ENCODE measurements around the gene SERINC2. TPM values are rescaled to one million over a fixed set of nuclear protein-coding genes. Genes with fewer than 3 reads are reported as not detected.
A peak's percentile ranks its signal among the peaks of the same experiment; 100 is the strongest.

SERINC2 gene
- total RNA-seq, 1 experiment from 2014 or later = 14.1 TPM

- TF ChIP-seq CTCF (conservative IDR thresholded peaks at IDR 0.05) = no peak
- no peaks in the 10 kb centered on the region for H3K79me1 ChIP-seq (ENCODE audit: insufficient read depth, low read depth, low read length, poor library complexity, severe bottlenecking)
- H3K4me1 ChIP-seq (ENCODE audit: insufficient read depth, low read length) = peaks cover 16% of the 10 kb centered on the region
- peaks cover 48 to 54% of the 10 kb centered on the region in 2 experiments for H3K4me1 Mint-ChIP-seq
- H3K23ac ChIP-seq (ENCODE audit: insufficient read length, low read depth, low read length) = no peak overlapping the region
- H2AFZ ChIP-seq (ENCODE audit: low read length) = no peak overlapping the region
- no CpG with 5 or more reads among the region's 4 CpGs for WGBS (ENCODE audit: extremely low coverage, insufficient read length, low lambda C conversion rate)
- no peak overlapping the region for H2BK15ac ChIP-seq (ENCODE audit: low read depth, low read length)
- H2AK5ac ChIP-seq (ENCODE audit: insufficient read length, low read length) = no peak overlapping the region
- H2BK20ac ChIP-seq (ENCODE audit: low read depth, low read length, poor library complexity, severe bottlenecking) = no peak overlapping the region
- no peak overlapping the region for H2BK120ac ChIP-seq (ENCODE audit: low read depth, low read length, poor library complexity, severe bottlenecking)
- no peak overlapping the region for H3K9ac ChIP-seq (ENCODE audit: extremely low read depth, insufficient read length, low read length)
- H3K9me3 Mint-ChIP-seq = no peaks in the 10 kb centered on the region; a peak in 1 of 5 replicates
- no peak overlapping the region for H3K4ac ChIP-seq (ENCODE audit: low read depth, low read length)
- H4K91ac ChIP-seq (ENCODE audit: insufficient read length, low read depth, low read length) = no peak overlapping the region
- H3K27ac ChIP-seq (ENCODE audit: insufficient read length, low read depth, low read length) = no peak overlapping the region
- no peak overlapping the region for H3K18ac ChIP-seq (ENCODE audit: insufficient read length, low read depth, low read length)
- peaks cover 7% of the 10 kb centered on the region for H3K27me3 Mint-ChIP-seq (ENCODE audit: low read depth)
- no peak overlapping the region for H3K56ac ChIP-seq (ENCODE audit: insufficient read length, low read depth, low read length)
- no peak overlapping the region for H3K14ac ChIP-seq (ENCODE audit: insufficient read depth, low read length)
- peaks cover 8 to 20% (median 8%) of the 10 kb centered on the region in 3 experiments; a peak in 5 of 7 replicates for H3K36me3 Mint-ChIP-seq (ENCODE audit: insufficient read depth in 1 of 3, low read depth in 3 of 3)
- H3K27me3 ChIP-seq (ENCODE audit: insufficient read depth, low read length) = no peaks in the 10 kb centered on the region
- H3T11ph ChIP-seq (ENCODE audit: low read length) = no peak overlapping the region
- no peaks in the 10 kb centered on the region for H3K79me2 ChIP-seq (ENCODE audit: insufficient read depth, low read length)
- no peak overlapping the region for H2BK5ac ChIP-seq (ENCODE audit: insufficient read length, low read length)
- H3K27ac Mint-ChIP-seq = peak overlapping the region in 1 of 3 experiments; percentile 57; a peak in 1 of 7 replicates
- no peak overlapping the region for H3K4me3 Mint-ChIP-seq
- no peaks in the 10 kb centered on the region for H4K20me1 ChIP-seq (ENCODE audit: control insufficient read depth, insufficient read depth, insufficient read length)
- H2BK12ac ChIP-seq (ENCODE audit: insufficient read length, low read depth, low read length) = no peak overlapping the region
- H4K5ac ChIP-seq (ENCODE audit: insufficient read length, low read depth, low read length) = no peak overlapping the region
- no peak overlapping the region for H4K8ac ChIP-seq (replicated peaks; ENCODE audit: insufficient read length, low read depth, low read length)
- H3K9me3 ChIP-seq (ENCODE audit: control insufficient read depth, low read depth, low read length) = no peaks in the 10 kb centered on the region
- H3K4me2 ChIP-seq (ENCODE audit: insufficient read depth, insufficient read length, low read length) = no peak overlapping the region
- no peak for DNase-seq
- H3K23me2 ChIP-seq (ENCODE audit: insufficient read length, low read depth, low read length, poor library complexity, severe bottlenecking) = peaks cover 10% of the 10 kb centered on the region
Measured at GRCh38 chr1:31370565-31370964, 42.4 kb upstream of the SERINC2 start.
